ENCODE measurements around the gene DEPP1.

DEPP1 gene

DNA sequence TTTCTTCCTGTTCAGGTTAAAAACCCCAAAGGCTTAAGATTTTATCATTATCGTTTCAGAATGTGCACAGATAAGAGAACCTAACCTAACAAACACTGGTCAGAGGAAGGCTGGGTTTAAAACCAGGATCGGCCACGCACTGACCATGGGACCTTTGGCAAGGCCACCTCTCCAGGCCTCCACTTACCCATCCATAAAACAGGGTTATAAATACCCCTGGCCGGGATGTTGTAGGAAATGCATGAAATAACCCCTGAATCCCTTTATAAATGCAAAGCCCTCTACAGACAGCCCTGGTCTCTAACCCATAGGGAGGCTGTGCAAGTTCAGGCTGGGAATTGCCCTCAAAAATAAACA is 418 bp downstream of the DEPP1 start:
- DNase-seq (ENCODE audit: low spot score), result no peak

GRCh38 chr10:44977287-44978212 is 1.1 kb downstream of the DEPP1 start:
- DNase-seq (ENCODE audit: low spot score), result no peak

DNA sequence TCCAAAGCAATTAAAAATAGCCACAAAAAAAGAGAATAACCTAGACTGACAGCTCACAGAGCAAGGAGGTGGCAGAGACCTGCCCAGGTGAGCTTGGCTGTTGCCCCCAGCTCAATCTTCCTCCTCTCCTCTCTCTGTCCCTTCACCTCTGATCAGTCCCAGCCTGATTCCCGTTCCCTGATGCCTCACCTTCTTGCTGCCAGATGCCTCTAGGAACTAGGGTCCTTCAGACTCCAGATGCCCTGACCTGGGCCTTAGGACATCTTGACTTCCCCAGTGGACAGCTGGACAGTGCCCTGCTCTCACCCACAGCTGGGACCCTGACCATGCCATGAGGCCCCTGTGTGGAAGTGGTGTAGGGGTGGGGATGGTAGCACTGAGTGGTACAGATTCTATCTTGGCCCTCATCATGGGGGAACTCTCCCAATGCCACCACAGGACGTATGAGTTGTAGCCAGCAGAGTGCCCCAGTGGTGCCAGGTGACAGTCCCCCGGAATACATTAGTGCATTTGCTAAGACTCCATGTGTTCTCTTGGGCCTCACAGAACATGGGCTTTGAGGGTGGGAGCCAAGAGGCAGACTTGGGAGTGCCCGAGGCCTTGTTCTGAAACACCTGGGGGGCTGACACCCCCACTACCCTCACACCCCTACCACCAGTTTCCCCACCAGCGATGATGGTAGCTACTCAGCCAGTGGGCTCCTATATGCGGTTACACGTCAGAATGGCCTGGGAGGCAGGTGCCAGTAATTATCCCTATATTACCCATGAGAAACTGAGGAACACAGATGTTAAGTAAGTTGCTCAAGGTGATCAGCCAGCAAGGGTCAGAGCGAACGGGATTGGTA is 2.0 kb downstream of the DEPP1 start:
- DNase-seq (ENCODE audit: low spot score), result no peak

GRCh38 chr10:44975431-44976331 is 2.9 kb downstream of the DEPP1 start:
- no peak for DNase-seq (ENCODE audit: low spot score)

GRCh38 chr10:44974628-44975430 is 3.8 kb downstream of the DEPP1 start:
- DNase-seq (ENCODE audit: low spot score), result peak; percentile 83

DNA sequence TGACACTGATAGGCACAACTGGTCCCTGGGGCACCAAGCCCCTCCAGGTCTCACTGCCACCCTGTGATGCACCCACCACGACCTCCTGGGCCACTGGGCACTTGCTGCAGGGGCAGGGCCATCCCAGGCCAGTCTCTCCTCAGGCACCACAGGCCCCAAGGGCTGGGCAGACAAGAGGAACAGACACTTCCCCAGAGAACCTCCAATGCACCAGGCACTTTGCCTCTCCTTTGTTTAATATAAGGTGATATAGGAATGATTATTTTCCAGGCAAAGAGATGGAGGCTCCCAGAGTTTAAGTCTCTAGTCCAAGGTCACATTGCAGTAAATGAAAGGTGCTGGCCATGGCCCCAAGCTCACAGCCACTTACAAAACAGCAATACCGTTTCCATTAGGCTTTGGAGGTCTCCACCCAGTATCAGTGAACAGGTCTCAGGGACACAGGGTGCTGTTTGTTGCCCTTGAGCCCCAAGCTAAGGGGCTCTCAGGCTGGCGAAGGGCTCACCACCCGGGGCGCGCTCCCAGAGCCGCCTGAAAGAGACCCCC is 4.5 kb downstream of the DEPP1 start:
- DNase-seq (ENCODE audit: low spot score), result no peak

- DNase-seq (ENCODE audit: low spot score), result no peak
These were observed 5.1 kb downstream of the DEPP1 start for GRCh38 chr10:44973323-44974081.

GRCh38 chr10:44972874-44973306 is 5.7 kb downstream of the DEPP1 start:
- no peak for DNase-seq (ENCODE audit: low spot score)

DNA sequence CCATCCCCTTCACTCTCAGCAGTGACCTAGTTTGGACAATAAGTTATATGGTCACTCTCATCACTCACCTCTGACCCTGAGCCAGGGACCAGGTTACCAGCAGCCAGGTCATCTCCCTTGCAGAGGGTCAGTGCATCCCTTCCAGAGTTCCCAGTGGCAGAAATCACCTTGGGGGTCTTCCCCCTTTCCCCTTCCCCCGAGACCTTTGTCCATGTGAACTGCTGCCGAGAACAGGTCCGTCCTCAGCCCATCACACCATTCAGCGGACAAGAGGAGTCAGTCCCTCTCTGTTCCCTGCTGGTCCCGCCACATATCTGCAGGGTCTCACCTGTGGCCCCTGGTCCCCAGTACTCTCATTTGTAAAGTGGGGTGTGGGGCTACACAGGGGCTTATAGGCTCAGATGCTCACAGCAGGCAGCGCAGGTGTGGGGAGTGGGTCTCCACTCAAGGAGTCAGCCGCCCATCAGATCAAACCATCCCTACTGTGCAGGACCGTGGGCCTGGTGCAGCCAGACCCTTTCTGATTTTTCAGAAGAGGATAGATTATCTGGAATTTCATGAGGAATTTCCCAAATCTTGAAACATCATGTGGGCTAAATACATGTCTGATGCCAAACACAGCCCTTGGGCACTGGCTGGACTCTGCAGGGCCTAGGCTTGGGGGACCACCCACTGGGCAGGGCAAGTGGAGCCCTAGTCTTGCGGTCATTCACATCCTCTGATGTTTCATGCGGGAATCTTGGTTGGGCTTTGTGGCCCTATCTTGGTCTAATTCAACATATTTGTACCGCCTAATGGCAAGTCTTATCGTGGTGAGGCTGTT is 6.5 kb downstream of the DEPP1 start:
- DNase-seq (ENCODE audit: low spot score), result no peak

GRCh38 chr10:44971434-44971833 is 7.2 kb downstream of the DEPP1 start:
- no peak for DNase-seq (ENCODE audit: low spot score)

DNA sequence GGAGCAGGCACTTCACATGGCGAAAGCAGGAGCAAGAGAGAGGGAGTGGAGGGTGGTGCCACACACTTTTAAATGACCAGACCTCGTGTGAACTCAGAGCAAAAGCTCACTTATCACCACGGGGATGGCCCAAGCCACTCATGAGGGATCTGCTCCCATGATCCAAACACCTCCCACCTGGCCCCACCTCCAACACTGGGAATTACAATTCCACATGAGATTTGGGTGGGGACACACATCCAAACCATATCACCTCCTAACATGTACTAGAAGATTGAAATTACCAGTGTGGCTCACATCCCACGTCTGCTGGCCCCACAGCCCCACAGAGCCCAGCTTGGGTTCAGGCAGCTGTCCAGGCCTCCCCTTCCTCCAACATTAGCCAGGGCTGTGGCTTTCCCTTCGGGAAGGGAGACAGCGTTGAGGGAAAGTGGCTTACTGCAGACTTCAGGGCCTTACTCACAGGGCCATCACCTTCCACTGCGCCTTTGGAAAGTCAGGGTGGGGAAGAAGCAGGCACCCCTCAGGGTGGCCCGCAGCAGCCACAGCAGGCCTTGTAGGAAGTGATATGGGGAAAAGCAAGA is 7.7 kb downstream of the DEPP1 start:
- DNase-seq (ENCODE audit: low spot score), result no peak

- no peak for DNase-seq (ENCODE audit: low spot score)
These were observed 8.8 kb downstream of the DEPP1 start for GRCh38 chr10:44969854-44970253.

DNA sequence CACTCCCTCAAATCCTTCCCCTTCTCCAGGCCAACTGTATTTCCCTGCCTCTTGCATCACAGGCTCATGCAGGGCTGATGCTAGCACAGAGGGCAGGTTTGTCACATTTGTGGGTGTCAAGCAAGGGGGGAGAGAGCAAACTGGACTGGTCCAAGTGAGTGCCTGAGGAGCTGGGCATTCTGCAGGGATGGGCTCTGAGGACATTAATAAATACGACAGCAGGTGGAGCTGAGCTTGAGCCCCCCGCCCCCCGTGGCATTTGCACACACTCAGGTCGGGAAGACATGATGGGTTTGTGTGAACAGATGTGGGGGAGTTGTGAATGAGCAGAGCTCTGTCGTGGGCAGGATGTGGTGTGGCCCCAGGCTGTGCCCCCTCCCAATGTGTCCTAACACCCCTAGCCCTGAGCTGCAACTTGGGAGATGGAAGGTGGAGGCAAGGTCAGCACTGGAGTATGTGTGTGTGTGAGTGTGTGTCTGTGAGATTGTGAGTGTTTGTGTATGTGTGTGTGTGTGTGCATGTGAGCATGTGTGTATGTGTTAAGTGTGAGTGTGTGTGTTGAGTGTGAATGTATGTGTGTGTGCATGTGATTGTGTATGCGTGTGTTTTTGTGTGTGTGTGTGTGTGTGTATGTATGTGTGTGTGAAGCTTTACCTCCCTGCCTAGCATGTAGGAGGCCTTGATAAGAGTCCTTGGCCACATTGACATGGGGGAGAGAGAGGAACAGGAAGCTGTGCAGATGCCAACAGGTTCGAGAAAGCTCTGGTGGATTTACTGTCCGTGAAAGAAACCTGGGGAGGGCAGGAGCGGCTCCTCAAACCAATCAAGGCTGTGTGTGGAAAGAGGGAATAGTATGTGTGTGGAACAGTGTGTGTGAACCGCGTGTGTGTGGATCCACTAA is 9.9 kb downstream of the DEPP1 start:
- DNase-seq (ENCODE audit: low spot score), result no peak

DNA sequence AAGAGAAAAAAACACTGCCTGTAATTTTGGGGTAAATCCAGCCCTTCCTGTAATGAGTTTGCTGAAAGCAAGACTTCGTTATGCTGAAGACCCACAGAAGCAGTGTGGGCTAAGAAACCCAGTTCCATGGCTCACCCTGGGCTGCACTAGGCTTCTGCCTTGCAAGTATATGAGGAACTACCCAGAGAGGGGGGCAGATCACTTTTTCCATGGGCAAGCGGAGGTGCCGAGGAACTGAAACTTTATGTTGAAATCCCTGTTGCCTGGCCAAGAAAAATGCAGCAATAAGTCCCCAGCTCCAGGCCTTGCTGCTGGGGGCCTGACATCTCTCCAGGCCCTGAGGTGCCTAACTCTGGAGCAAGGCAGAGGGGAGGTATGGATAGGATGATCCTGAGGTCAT is 10.5 kb downstream of the DEPP1 start:
- DNase-seq (ENCODE audit: low spot score), result peak; percentile 31

DNA sequence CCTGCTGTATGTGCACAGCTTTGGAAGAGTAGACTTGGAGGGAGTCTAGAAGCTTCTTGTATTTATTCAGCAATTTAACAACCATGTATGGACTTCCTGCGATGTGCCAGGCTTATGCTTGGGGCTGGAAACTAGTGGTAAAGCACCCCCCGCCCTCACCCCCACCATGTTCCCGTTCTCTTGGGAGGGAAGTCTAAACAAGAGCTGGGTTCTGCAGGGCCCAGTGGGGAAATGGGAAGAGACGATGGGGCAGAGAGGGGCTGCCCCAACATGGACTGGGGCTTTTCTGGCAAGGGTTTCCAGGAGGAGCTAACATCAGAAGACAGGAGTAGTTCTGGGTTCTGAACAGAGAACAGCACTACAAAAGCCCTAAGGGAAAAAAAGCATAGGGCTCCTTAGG is 11.0 kb downstream of the DEPP1 start:
- DNase-seq (ENCODE audit: low spot score), result no peak

DNA sequence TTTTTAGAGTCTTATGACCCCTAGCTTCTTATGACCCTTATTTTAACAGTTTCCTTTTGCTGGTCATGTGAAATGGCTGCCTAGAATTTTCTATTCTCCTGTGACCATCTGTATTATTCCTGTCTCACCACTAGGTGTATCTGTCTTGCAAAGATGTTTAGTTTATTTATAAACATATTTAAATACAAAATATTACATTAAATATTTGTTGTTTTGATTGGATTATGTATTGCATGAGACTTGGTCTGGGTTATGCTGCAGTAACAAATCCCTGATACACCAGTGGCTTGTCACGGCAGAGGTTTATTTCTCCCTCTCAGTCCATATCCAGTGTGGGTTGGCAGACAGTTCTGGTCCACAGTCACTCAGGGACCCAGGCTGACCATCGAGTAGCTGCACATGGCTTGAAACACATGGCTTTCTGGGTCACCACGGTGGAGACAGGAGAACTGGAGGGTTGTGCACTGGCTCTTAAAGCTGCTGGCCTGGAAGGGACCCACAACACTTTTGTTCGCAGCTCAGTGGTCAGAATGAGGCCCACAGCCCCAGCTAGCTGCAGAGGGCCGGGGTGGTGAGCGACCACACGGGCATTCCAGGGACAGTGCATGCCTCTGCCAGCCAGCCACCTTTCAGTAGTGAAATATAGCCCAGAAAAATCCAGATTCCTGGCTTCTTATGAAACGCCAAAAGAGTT is 11.6 kb downstream of the DEPP1 start:
- no peak for DNase-seq (ENCODE audit: low spot score)

- DNase-seq (ENCODE audit: low spot score), result no peak
These were observed 12.3 kb downstream of the DEPP1 start for GRCh38 chr10:44966129-44966815.
